Tibial artery (tissue), 4 donors: ENCODE results near the gene CHCHD10.

Experiments used
- DNase-seq, 2 donors: peaks; one replicate each; pipeline ENCODE4 v3.0.0-alpha.2; 2019
- H3K27ac ChIP-seq, 2 donors: fragments of 200-600 bp; sonication (generic) in 1 of 2; 1 replicate in 1 of 2; 2 replicates in 1 of 2; pipeline ENCODE4 v1.5.1; 2018 to 2019; ENCODE audit warnings: mild to moderate bottlenecking in 1 of 2
- H3K27me3 ChIP-seq, 2 donors: fragments of 200-600 bp; sonication (generic) in 1 of 2; one replicate each; pipeline versions ENCODE4 v1.5.1 to v1.6.0; 2016 to 2019
- H3K36me3 ChIP-seq, 3 donors: fragments of 200-600 bp; sonication (generic) in 2 of 3; one replicate each; pipeline ENCODE4 v1.5.1; 2016 to 2019; ENCODE audit warnings: mild to moderate bottlenecking in 2 of 3
- H3K4me1 ChIP-seq, 4 donors: fragments of 200-600 bp; sonication (generic) in 2 of 4; 1 replicate in 3 of 4; 2 replicates in 1 of 4; pipeline ENCODE4 v1.5.1; 2016 to 2019
- H3K4me3 ChIP-seq, 2 donors: fragments of 200-600 bp; sonication (generic) in 1 of 2; 1 replicate in 1 of 2; 2 replicates in 1 of 2; pipeline ENCODE4 v1.5.1; 2018 to 2019; ENCODE audit warnings: mild to moderate bottlenecking in 2 of 2
- H3K9me3 ChIP-seq, 3 donors: fragments of 200-600 bp; sonication (generic) in 1 of 3; one replicate each; pipeline ENCODE4 v1.5.1; 2016 to 2019
- intact Hi-C: fragments of 100-400 bp; cut with DNase I; formaldehyde crosslinking; loops from one replicate; pipeline ENCODE4 v1.15.0; 2023; ENCODE audit warnings: low total_unique reads
- TF ChIP-seq, protein P1 (sequence below), 2 experiments: fragments of 200-600 bp in 1 of 2; fragments of 450-650 bp in 1 of 2; IDR thresholded peaks; one replicate each; pipeline ENCODE4 v1.5.1; 2017 to 2019; ENCODE audit warnings: antibody characterized with exemption in 2 of 2, mild to moderate bottlenecking in 1 of 2, moderate library complexity in 1 of 2

The CHCHD10 gene

DNA sequence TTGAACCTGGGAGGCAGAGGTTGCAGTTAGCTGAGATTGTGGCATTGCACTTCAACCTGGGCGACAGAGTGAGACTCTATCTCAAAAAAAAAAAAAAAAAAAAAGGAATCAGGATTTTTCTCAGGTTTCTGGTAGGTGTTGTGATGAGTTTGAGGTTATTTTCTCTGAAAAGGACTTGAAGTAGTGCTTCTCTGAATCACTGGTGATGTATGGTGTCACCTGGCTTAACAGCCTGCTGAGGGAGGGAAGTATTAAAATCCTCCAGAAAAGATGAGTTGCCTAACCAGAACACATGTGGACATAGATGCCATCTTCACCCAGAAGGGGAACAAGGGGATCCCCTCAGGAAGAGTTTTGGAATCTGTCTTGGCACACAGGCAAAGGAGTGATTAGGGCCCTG is 39.1 kb upstream of the CHCHD10 start:
- H3K4me3 ChIP-seq: no peak overlapping the region
- TF ChIP-seq, protein P1, sequence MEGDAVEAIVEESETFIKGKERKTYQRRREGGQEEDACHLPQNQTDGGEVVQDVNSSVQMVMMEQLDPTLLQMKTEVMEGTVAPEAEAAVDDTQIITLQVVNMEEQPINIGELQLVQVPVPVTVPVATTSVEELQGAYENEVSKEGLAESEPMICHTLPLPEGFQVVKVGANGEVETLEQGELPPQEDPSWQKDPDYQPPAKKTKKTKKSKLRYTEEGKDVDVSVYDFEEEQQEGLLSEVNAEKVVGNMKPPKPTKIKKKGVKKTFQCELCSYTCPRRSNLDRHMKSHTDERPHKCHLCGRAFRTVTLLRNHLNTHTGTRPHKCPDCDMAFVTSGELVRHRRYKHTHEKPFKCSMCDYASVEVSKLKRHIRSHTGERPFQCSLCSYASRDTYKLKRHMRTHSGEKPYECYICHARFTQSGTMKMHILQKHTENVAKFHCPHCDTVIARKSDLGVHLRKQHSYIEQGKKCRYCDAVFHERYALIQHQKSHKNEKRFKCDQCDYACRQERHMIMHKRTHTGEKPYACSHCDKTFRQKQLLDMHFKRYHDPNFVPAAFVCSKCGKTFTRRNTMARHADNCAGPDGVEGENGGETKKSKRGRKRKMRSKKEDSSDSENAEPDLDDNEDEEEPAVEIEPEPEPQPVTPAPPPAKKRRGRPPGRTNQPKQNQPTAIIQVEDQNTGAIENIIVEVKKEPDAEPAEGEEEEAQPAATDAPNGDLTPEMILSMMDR (IDR thresholded peaks at IDR 0.05): no peak
- no peak overlapping the region for H3K27ac ChIP-seq
- DNase-seq: no peak
- peaks cover 47 to 98% (median 65%) of the 10 kb centered on the region in 3 donors for H3K36me3 ChIP-seq
- H3K4me1 ChIP-seq: no peaks in the 10 kb centered on the region
- intact Hi-C loops: no loop called here
- H3K9me3 ChIP-seq: no peaks in the 10 kb centered on the region
- no peaks in the 10 kb centered on the region for H3K27me3 ChIP-seq

DNA sequence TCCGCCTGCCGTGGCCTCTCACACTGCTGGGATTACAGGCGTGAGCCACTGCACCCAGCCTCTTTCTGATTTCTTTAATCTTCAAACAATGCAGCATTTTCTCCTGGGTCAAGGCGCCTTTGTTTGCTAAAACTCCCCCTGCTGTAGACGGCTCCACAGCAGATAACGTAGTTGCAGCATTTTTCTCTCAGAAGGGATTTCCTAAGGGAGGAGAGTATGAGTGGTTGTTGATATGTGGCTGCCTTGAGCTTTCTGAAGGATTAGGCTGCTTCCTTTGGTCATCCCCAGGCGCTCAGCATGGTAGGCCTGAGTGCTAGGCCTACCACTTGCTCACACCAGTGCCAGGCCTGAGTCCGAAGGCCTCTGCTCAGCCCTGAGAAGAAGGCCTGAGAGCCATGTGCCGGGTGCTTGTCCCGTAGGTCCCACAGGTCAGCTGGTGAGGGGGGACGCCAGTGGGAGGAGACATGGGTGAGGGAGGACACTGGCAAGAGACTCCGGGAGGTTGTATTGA is 37.1 kb upstream of the CHCHD10 start:
- Histone ChIP-seq H3K27ac (no peak overlapping the region), H3K36me3 (peaks cover 66 to 98% (median 81%) of the 10 kb centered on the region in 3 donors), H3K4me1 (no peaks in the 10 kb centered on the region), H3K27me3 (no peaks in the 10 kb centered on the region), H3K4me3 (no peak overlapping the region), H3K9me3 (no peaks in the 10 kb centered on the region)
- TF ChIP-seq, protein P1 (IDR thresholded peaks at IDR 0.05): no peak
- no peak for DNase-seq
- intact Hi-C loops: no loop called here

DNA sequence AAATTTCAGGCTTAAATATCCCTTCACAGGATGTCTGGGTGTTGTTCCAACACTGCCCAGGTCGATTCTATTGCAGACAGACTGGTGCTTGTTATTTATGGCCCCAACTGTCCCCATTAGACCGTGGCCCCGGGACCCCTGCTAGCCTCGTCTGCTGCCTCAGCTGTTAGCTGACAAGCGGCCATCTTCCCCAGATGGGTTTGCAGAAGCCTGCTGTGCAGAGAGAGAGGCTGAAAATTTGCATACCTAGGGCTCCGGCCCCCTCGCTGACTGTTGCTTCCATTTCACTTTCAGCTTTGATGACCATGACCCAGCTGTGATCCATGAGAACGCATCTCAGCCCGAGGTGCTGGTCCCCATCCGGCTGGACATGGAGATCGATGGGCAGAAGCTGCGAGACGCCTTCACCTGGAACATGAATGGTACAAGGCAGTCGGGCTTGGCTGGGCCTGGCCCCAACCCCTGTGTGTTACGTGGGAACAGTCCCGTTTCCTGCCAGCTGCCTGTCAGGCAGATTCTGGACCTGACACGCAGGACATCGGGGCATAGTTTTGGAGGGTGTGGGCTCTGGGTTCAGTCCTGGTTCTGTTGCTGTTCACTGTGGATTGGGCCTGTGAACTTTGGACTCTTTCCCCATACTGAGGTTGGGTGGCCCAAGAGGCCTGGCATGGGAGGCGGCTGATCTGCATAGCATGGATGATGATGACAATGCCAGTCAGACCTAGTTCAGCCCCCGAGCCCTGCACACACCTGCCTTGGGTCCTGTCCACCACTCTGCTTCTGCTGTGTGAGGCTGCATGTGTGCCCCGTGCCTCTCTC is 35.4 kb upstream of the CHCHD10 start:
- no peak overlapping the region for H3K27ac ChIP-seq
- H3K36me3 ChIP-seq: peaks cover 66 to 93% (median 76%) of the 10 kb centered on the region in 3 donors
- H3K4me3 ChIP-seq: no peak overlapping the region
- DNase-seq: no peak
- TF ChIP-seq, protein P1 (IDR thresholded peaks at IDR 0.05): no peak
- intact Hi-C loops: no loop called here
- H3K4me1 ChIP-seq: no peaks in the 10 kb centered on the region
- H3K9me3 ChIP-seq: no peaks in the 10 kb centered on the region
- no peaks in the 10 kb centered on the region for H3K27me3 ChIP-seq

DNA sequence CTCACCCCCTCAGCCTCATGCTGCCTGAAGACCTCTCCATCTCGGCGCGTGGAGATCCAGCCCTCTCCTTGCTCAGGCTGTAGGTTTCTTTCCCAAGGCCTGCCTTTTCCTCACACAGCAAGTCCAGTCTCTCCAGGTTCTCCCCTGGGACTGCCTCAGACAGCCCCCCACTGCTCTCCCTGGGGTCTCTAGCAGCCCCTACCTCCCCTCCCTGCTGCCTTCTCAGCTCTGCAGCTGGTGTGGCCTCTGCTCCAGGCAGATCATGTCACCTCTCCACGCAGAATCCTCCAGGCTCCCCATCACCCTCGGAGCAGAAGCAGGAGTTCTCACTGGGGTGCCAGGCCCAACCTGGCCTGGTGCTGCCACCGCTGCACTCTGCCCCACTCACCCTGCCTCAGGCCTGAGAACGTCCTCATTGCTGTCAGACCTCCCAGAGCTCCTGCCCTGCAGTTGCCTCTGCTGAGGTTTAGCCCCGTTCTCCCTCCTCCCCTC is 34.2 kb upstream of the CHCHD10 start:
- TF ChIP-seq, protein P1 (IDR thresholded peaks at IDR 0.05): no peak
- intact Hi-C loops: no loop called here
- no peak for DNase-seq
- Histone ChIP-seq H3K4me3 (no peak overlapping the region), H3K4me1 (no peaks in the 10 kb centered on the region), H3K36me3 (peaks cover 63 to 89% (median 79%) of the 10 kb centered on the region in 3 donors), H3K27ac (no peak overlapping the region), H3K9me3 (no peaks in the 10 kb centered on the region), H3K27me3 (no peaks in the 10 kb centered on the region)

DNA sequence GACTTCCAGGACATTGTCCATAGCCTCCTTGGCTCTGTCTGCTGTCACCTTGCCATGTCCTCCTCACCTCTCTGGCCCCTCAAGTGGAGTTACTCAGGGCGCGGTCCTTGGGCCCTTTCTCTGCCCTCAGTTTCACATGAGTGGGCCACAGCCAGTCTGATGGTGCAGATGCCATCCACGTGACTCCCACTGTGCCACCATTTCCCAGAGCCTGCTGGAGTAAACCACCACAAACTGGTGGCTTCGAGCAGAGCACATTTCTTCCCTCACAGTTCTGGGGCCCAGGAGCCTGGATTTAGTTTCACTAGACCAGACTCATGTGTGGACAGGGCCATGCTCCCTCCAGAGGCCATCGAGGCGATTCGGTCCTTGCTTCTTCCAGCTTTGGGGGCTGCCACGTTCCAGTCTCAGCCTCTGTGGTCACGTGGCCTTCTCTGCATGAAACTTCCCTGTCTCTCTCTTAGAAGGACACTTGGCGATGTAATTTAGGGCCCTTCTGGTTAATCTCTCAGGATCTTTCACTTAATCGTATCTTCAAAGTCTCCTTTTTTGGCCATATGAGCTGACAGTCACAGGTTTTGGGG is 33.6 kb upstream of the CHCHD10 start:
- intact Hi-C loops: no loop called here
- TF ChIP-seq, protein P1 (IDR thresholded peaks at IDR 0.05): no peak
- Histone ChIP-seq H3K27me3 (no peaks in the 10 kb centered on the region), H3K27ac (no peak overlapping the region), H3K36me3 (peaks cover 61 to 89% (median 80%) of the 10 kb centered on the region in 3 donors), H3K4me3 (no peak overlapping the region), H3K9me3 (no peaks in the 10 kb centered on the region), H3K4me1 (no peaks in the 10 kb centered on the region)
- DNase-seq: no peak
